Gastrocnemius medialis (tissue), 4 donors: ENCODE data around the gene RABGAP1L. TPM values are rescaled to one million over a fixed set of nuclear protein-coding genes. Genes with fewer than 3 reads are reported as not detected.

Experiments
- ATAC-seq, 2 donors: fragments of 150-250 bp; one replicate each; pipeline ENCODE4 v1.9.1; 2016
- DNase-seq, 2 donors: peaks; one replicate each; pipeline ENCODE4 v3.0.0-alpha.2; 2019
- H3K27ac ChIP-seq, 4 donors: fragments of 200-600 bp; sonication (generic); 1 replicate in 1 of 4; 2 replicates in 3 of 4; pipeline ENCODE4 v1.5.1; 2016 to 2018; ENCODE audit warnings: mild to moderate bottlenecking in 2 of 4, moderate library complexity in 1 of 4
- H3K27me3 ChIP-seq, 3 donors: fragments of 200-600 bp; sonication (generic) in 2 of 3; 1 replicate in 1 of 3; 2 replicates in 2 of 3; pipeline versions ENCODE4 v1.5.1 to v1.6.0; 2016 to 2019; ENCODE audit warnings: mild to moderate bottlenecking in 1 of 3, moderate library complexity in 1 of 3
- H3K36me3 ChIP-seq, 2 donors: fragments of 200-600 bp; sonication (generic) in 1 of 2; one replicate each; pipeline ENCODE4 v1.5.1; 2017 to 2018
- H3K4me1 ChIP-seq, 2 donors: fragments of 200-600 bp; sonication (generic) in 1 of 2; one replicate each; pipeline ENCODE4 v1.5.1; 2016 to 2017; ENCODE audit warnings: mild to moderate bottlenecking in 2 of 2
- H3K4me3 ChIP-seq, 4 donors: fragments of 200-600 bp; sonication (generic) in 3 of 4; 1 replicate in 1 of 4; 2 replicates in 3 of 4; pipeline ENCODE4 v1.5.1; 2016 to 2019; ENCODE audit warnings: mild to moderate bottlenecking in 2 of 4
- H3K9me3 ChIP-seq, 3 donors: fragments of 200-600 bp; sonication (generic) in 2 of 3; 1 replicate in 1 of 3; 2 replicates in 2 of 3; pipeline ENCODE4 v1.5.1; 2016 to 2019
- CTCF ChIP-seq, 5 experiments: fragments of 450-650 bp in 3 of 5; fragments of 200-600 bp in 2 of 5; sonication (generic) in 2 of 5; IDR thresholded peaks in 4 of 5; conservative IDR thresholded peaks in 1 of 5; 1 replicate in 4 of 5; 2 replicates in 1 of 5; pipeline ENCODE4 v1.5.1; 2016 to 2019; ENCODE audit warnings: antibody characterized with exemption in 5 of 5, mild to moderate bottlenecking in 3 of 5, moderate library complexity in 3 of 5
- POLR2A ChIP-seq, 2 donors: fragments of 450-650 bp; IDR thresholded peaks; one replicate each; pipeline ENCODE4 v1.6.1; 2017; ENCODE audit warnings: antibody characterized with exemption in 2 of 2, mild to moderate bottlenecking in 2 of 2, moderate library complexity in 2 of 2
- in situ Hi-C, 4 donors: fragments of 200-750 bp; cut with MboI; loops; one replicate each; pipeline versions ENCODE4 v1.15.0 to v1.8.0; 2017; ENCODE audit warnings: low sequenced_read_pairs in 4 of 4
- intact Hi-C: fragments of 100-400 bp; cut with DNase I; formaldehyde crosslinking; loops from one replicate; pipeline ENCODE4 v1.15.1; 2023; ENCODE audit warnings: low total_unique reads
- total RNA-seq, 4 donors: library from RNA; depleted of rRNA; stranded (reverse); fragments of >200 nt; gene quantifications; one replicate each; pipeline versions ENCODE4 v1.1.0 to v1.2.3, GENCODE V29; 2016

RABGAP1L gene
- total RNA-seq, 4 donors from 2014 or later, result 8.8 to 22.2 (median 14.9) TPM

- no peaks in the 10 kb centered on the region for H3K36me3 ChIP-seq
- H3K4me3 ChIP-seq, result no peak overlapping the region
- DNase-seq, result no peak
- no peak for ATAC-seq
- no peaks in the 10 kb centered on the region for H3K4me1 ChIP-seq
- no peak overlapping the region for H3K27ac ChIP-seq
- no peaks in the 10 kb centered on the region for H3K9me3 ChIP-seq
- H3K27me3 ChIP-seq, result no peaks in the 10 kb centered on the region
- in situ Hi-C loops, result no loop called here
- no peak for TF ChIP-seq POLR2A (IDR thresholded peaks at IDR 0.05)
- no peak for TF ChIP-seq CTCF (IDR thresholded peaks at IDR 0.05 in 4 of 5, conservative IDR thresholded peaks at IDR 0.05 in 1 of 5)
- intact Hi-C loops, result no loop called here
Observed at GRCh38 chr1:174828264-174828663, 668.9 kb downstream of the RABGAP1L start.

- H3K36me3 ChIP-seq, result no peaks in the 10 kb centered on the region
- intact Hi-C loops, result no loop called here
Observed at GRCh38 chr1:174829990-174830389, 670.7 kb downstream of the RABGAP1L start.

GRCh38 chr1:174836543-174836942 is 677.2 kb downstream of the RABGAP1L start:
- Histone ChIP-seq H3K27me3 (no peaks in the 10 kb centered on the region), H3K9me3 (no peaks in the 10 kb centered on the region), H3K4me1 (no peaks in the 10 kb centered on the region), H3K27ac (no peak overlapping the region), H3K4me3 (no peak overlapping the region), H3K36me3 (no peaks in the 10 kb centered on the region)
- ATAC-seq, result no peak
- DNase-seq, result no peak
- in situ Hi-C loops, result no loop called here
- intact Hi-C loops, result no loop called here
- TF ChIP-seq CTCF (IDR thresholded peaks at IDR 0.05 in 4 of 5, conservative IDR thresholded peaks at IDR 0.05 in 1 of 5) (no peak), POLR2A (IDR thresholded peaks at IDR 0.05) (no peak)

More at GRCh38 chr1:174829990-174830389, 670.7 kb downstream of the RABGAP1L start:
- in situ Hi-C loops, result no loop called here
- Histone ChIP-seq H3K9me3 (no peaks in the 10 kb centered on the region), H3K4me3 (no peak overlapping the region), H3K4me1 (no peaks in the 10 kb centered on the region), H3K27ac (no peak overlapping the region), H3K27me3 (no peaks in the 10 kb centered on the region)
- TF ChIP-seq CTCF (IDR thresholded peaks at IDR 0.05 in 4 of 5, conservative IDR thresholded peaks at IDR 0.05 in 1 of 5) (no peak), POLR2A (IDR thresholded peaks at IDR 0.05) (no peak)
- ATAC-seq (no peak), DNase-seq (no peak)

- in situ Hi-C loops, result no loop called here
- ATAC-seq, result no peak
- H3K9me3 ChIP-seq, result no peaks in the 10 kb centered on the region
- H3K36me3 ChIP-seq, result no peaks in the 10 kb centered on the region
- TF ChIP-seq POLR2A (IDR thresholded peaks at IDR 0.05) (no peak), CTCF (IDR thresholded peaks at IDR 0.05 in 4 of 5, conservative IDR thresholded peaks at IDR 0.05 in 1 of 5) (no peak)
- no peak for DNase-seq
- no peak overlapping the region for H3K4me3 ChIP-seq
- H3K27me3 ChIP-seq, result no peaks in the 10 kb centered on the region
- no peaks in the 10 kb centered on the region for H3K4me1 ChIP-seq
- no peak overlapping the region for H3K27ac ChIP-seq
- intact Hi-C loops, result no loop called here
Observed at GRCh38 chr1:174837386-174837785, 678.1 kb downstream of the RABGAP1L start.

- Histone ChIP-seq H3K27ac (no peak overlapping the region), H3K36me3 (no peaks in the 10 kb centered on the region), H3K27me3 (no peaks in the 10 kb centered on the region), H3K9me3 (no peaks in the 10 kb centered on the region), H3K4me1 (no peaks in the 10 kb centered on the region), H3K4me3 (no peak overlapping the region)
- DNase-seq (no peak), ATAC-seq (no peak)
- TF ChIP-seq CTCF (IDR thresholded peaks at IDR 0.05 in 4 of 5, conservative IDR thresholded peaks at IDR 0.05 in 1 of 5) (no peak), POLR2A (IDR thresholded peaks at IDR 0.05) (no peak)
- in situ Hi-C loops, result no loop called here
- intact Hi-C loops, result no loop called here
Observed at GRCh38 chr1:174839211-174839610, 679.9 kb downstream of the RABGAP1L start.
